Measurements from ENCODE around the gene CCNY.

CCNY gene

GRCh38 chr10:35362701-35363350 is 26.5 kb downstream of the CCNY start:
- peaks cover under 1 to 13% (median 5%) of the 10 kb centered on the region in 4 experiments for H3K4me1 ChIP-seq (ENCODE audit: control extremely low read depth in 1 of 4, control insufficient read depth in 4 of 4, insufficient read depth in 4 of 4, low read length in 3 of 4)
- H3K4me3 ChIP-seq (ENCODE audit: control insufficient read depth in 1 of 7, extremely low read depth in 1 of 7, insufficient read depth in 4 of 7, low read depth in 2 of 7, low read length in 6 of 7), result no peak overlapping the region
- no peak overlapping the region for H3K27ac ChIP-seq (ENCODE audit: insufficient read depth in 1 of 2, low read depth in 1 of 2, low read length in 2 of 2, poor library complexity in 1 of 2, severe bottlenecking in 2 of 2)
- H3K27me3 ChIP-seq (replicated peaks in 2 of 5; ENCODE audit: control insufficient read depth in 4 of 5, insufficient read depth in 5 of 5, low read length in 4 of 5), result no peaks in the 10 kb centered on the region
- CTCF ChIA-PET, result interaction anchor here (0.7 to 2.8 kb wide), 3 partner anchors 10 to 271 kb away, joined by 3 to 16 read pairs (median 4); no protein-coding TSS in a partner anchor
- POLR2A ChIA-PET, result no interaction called here
- H3K36me3 ChIP-seq (ENCODE audit: control insufficient read depth in 4 of 4, insufficient read depth in 4 of 4, low read length in 3 of 4), result peaks cover 0 to 3% (median 0%) of the 10 kb centered on the region in 4 experiments
- no peaks in the 10 kb centered on the region for H3K9me3 ChIP-seq (ENCODE audit: control extremely low read depth in 1 of 5, control insufficient read depth in 4 of 5, insufficient read depth in 2 of 5, low read depth in 1 of 5, low read length in 4 of 5)
- no peak for DNase-seq
- 98% methylated on average over 33 of the region's 41 CpGs for WGBS (ENCODE audit: insufficient coverage)

DNA sequence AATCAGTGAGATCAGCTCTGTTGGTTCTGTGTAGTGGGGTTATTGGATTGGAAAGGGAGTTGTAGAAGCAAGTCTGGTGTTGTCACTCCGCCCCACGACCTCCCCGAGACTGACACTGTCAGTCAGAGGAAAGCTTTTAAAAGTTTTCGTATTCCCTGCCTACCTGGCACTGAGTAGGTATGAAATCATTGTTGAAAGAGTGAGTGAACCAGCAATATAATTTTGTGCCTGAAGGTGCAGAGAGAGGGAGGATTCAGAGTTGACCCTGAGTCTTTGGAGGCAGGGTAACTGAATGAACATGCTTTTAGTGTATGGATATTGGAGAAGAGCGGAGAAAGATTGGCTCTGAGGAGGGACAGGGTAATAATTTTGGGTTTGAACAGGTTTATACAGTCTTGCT is 27.3 kb downstream of the CCNY start:
- POLR2A ChIA-PET, result no interaction called here
- Histone ChIP-seq H3K4me3 (ENCODE audit: control insufficient read depth in 1 of 7, extremely low read depth in 1 of 7, insufficient read depth in 4 of 7, low read depth in 2 of 7, low read length in 6 of 7) (no peak overlapping the region), H3K4me1 (ENCODE audit: control extremely low read depth in 1 of 4, control insufficient read depth in 4 of 4, insufficient read depth in 4 of 4, low read length in 3 of 4) (peaks cover 8 to 15% (median 12%) of the 10 kb centered on the region in 4 experiments), H3K27ac (ENCODE audit: insufficient read depth in 1 of 2, low read depth in 1 of 2, low read length in 2 of 2, poor library complexity in 1 of 2, severe bottlenecking in 2 of 2) (no peak overlapping the region), H3K9me3 (ENCODE audit: control extremely low read depth in 1 of 5, control insufficient read depth in 4 of 5, insufficient read depth in 2 of 5, low read depth in 1 of 5, low read length in 4 of 5) (no peaks in the 10 kb centered on the region), H3K36me3 (ENCODE audit: control insufficient read depth in 4 of 4, insufficient read depth in 4 of 4, low read length in 3 of 4) (peaks cover 0 to 3% (median 0%) of the 10 kb centered on the region in 4 experiments), H3K27me3 (replicated peaks in 2 of 5; ENCODE audit: control insufficient read depth in 4 of 5, insufficient read depth in 5 of 5, low read length in 4 of 5) (no peaks in the 10 kb centered on the region)
- 97% methylated on average over 5 of the region's 5 CpGs for WGBS (ENCODE audit: insufficient coverage)
- CTCF ChIA-PET, result interaction anchor here (0.9 to 2.8 kb wide), 4 partner anchors 8 to 18 kb away, joined by 4 to 16 read pairs (median 5); no protein-coding TSS in a partner anchor
- DNase-seq, result no peak

- peaks cover 13 to 25% (median 21%) of the 10 kb centered on the region in 4 experiments for H3K4me1 ChIP-seq (ENCODE audit: control extremely low read depth in 1 of 4, control insufficient read depth in 4 of 4, insufficient read depth in 4 of 4, low read length in 3 of 4)
- no peak overlapping the region for H3K4me3 ChIP-seq (ENCODE audit: control insufficient read depth in 1 of 7, extremely low read depth in 1 of 7, insufficient read depth in 4 of 7, low read depth in 2 of 7, low read length in 6 of 7)
- WGBS (ENCODE audit: insufficient coverage), result 100% methylated on average over 2 of the region's 2 CpGs
- no peaks in the 10 kb centered on the region for H3K9me3 ChIP-seq (ENCODE audit: control extremely low read depth in 1 of 5, control insufficient read depth in 4 of 5, insufficient read depth in 2 of 5, low read depth in 1 of 5, low read length in 4 of 5)
- POLR2A ChIA-PET, result no interaction called here
- no peak for DNase-seq
- H3K36me3 ChIP-seq (ENCODE audit: control insufficient read depth in 4 of 4, insufficient read depth in 4 of 4, low read length in 3 of 4), result peaks cover 0 to under 1% (median 0%) of the 10 kb centered on the region in 4 experiments
- no peak overlapping the region for H3K27ac ChIP-seq (ENCODE audit: insufficient read depth in 1 of 2, low read depth in 1 of 2, low read length in 2 of 2, poor library complexity in 1 of 2, severe bottlenecking in 2 of 2)
- no peaks in the 10 kb centered on the region for H3K27me3 ChIP-seq (replicated peaks in 2 of 5; ENCODE audit: control insufficient read depth in 4 of 5, insufficient read depth in 5 of 5, low read length in 4 of 5)
- CTCF ChIA-PET, result interaction anchor here (2.5 to 2.8 kb wide), 2 partner anchors 12 to 15 kb away, joined by 6 to 16 read pairs; no protein-coding TSS in a partner anchor
Observed at GRCh38 chr10:35364808-35365207, 28.5 kb downstream of the CCNY start.

DNA sequence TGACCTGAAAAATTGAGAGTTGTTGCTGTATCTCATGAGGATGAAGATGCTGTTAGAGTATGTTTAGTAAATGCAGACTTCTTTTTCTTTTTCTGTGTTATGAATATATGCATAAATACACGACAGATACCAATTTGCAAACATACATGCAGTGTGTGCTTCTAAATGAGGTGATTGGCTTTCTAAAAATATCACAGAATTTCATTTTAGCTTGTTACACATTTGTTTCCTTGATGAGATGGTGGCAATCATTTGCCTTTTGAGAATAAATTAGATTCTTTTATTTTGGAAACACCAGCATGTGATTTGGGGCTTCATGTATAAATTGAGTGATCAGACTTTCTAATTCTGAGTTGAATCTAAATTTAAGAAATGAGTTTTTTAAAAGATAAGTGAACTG is 29.7 kb downstream of the CCNY start:
- Histone ChIP-seq H3K4me3 (ENCODE audit: control insufficient read depth in 1 of 7, extremely low read depth in 1 of 7, insufficient read depth in 4 of 7, low read depth in 2 of 7, low read length in 6 of 7) (no peak overlapping the region), H3K36me3 (ENCODE audit: control insufficient read depth in 4 of 4, insufficient read depth in 4 of 4, low read length in 3 of 4) (no peaks in the 10 kb centered on the region), H3K27me3 (replicated peaks in 2 of 5; ENCODE audit: control insufficient read depth in 4 of 5, insufficient read depth in 5 of 5, low read length in 4 of 5) (no peaks in the 10 kb centered on the region), H3K27ac (ENCODE audit: insufficient read depth in 1 of 2, low read depth in 1 of 2, low read length in 2 of 2, poor library complexity in 1 of 2, severe bottlenecking in 2 of 2) (no peak overlapping the region), H3K9me3 (ENCODE audit: control extremely low read depth in 1 of 5, control insufficient read depth in 4 of 5, insufficient read depth in 2 of 5, low read depth in 1 of 5, low read length in 4 of 5) (no peaks in the 10 kb centered on the region), H3K4me1 (ENCODE audit: control extremely low read depth in 1 of 4, control insufficient read depth in 4 of 4, insufficient read depth in 4 of 4, low read length in 3 of 4) (peaks cover 13 to 28% (median 23%) of the 10 kb centered on the region in 4 experiments)
- no peak for DNase-seq
- ChIA-PET POLR2A (no interaction called here), CTCF (interaction anchor here (1.1 to 2.5 kb wide), 3 partner anchors 9 to 19 kb away, joined by 4 to 10 read pairs (median 6); no protein-coding TSS in a partner anchor)
- WGBS (ENCODE audit: insufficient coverage), result no CpG with 5 or more reads among the region's 1 CpG

DNA sequence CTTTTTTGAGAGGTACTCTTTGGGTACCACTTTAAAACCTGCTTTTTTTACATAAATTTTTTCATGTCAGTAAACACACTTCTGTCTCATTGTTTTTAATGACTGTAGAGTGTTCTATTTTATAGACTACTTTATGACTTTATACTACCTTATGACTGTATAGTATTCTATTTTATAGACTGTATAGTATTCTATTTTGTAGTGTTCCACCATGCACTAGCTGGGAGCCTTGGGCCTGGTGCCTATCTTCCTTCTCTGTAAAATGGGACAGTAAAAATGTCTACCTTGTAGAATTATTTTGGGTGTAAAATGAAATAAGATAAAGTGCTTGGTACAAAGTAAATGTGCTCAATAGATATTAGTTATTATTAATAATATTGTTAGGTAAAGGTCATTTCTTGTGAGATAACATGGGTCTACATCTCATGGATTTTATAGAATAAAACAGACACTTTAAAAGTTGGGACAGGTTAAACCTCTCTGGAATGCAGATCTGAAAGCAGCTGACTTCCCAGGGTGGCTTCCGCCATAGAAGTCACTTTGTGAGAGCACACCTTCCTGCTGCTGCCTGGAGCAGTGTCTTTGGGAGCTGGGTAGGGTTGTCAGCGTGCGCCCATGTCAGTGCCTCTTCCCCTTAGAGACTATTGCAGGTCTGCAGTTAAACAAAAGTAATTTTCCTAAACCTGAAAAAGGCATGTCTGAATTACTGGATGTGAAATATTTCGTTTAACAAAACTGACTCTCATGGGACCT is 31.0 kb downstream of the CCNY start:
- Histone ChIP-seq H3K27me3 (replicated peaks in 2 of 5; ENCODE audit: control insufficient read depth in 4 of 5, insufficient read depth in 5 of 5, low read length in 4 of 5) (no peaks in the 10 kb centered on the region), H3K4me1 (ENCODE audit: control extremely low read depth in 1 of 4, control insufficient read depth in 4 of 4, insufficient read depth in 4 of 4, low read length in 3 of 4) (peaks cover 23 to 41% (median 36%) of the 10 kb centered on the region in 4 experiments), H3K9me3 (ENCODE audit: control extremely low read depth in 1 of 5, control insufficient read depth in 4 of 5, insufficient read depth in 2 of 5, low read depth in 1 of 5, low read length in 4 of 5) (no peaks in the 10 kb centered on the region), H3K4me3 (ENCODE audit: control insufficient read depth in 1 of 7, extremely low read depth in 1 of 7, insufficient read depth in 4 of 7, low read depth in 2 of 7, low read length in 6 of 7) (no peak overlapping the region), H3K27ac (ENCODE audit: insufficient read depth in 1 of 2, low read depth in 1 of 2, low read length in 2 of 2, poor library complexity in 1 of 2, severe bottlenecking in 2 of 2) (no peak overlapping the region), H3K36me3 (ENCODE audit: control insufficient read depth in 4 of 4, insufficient read depth in 4 of 4, low read length in 3 of 4) (no peaks in the 10 kb centered on the region)
- CTCF ChIA-PET, result interaction anchor here (0.7 to 1.5 kb wide), 4 partner anchors 10 to 18 kb away, joined by 3 to 10 read pairs (median 4); no protein-coding TSS in a partner anchor
- WGBS (ENCODE audit: insufficient coverage), result 97% methylated on average over 3 of the region's 4 CpGs
- no peak for DNase-seq
- POLR2A ChIA-PET, result no interaction called here

DNA sequence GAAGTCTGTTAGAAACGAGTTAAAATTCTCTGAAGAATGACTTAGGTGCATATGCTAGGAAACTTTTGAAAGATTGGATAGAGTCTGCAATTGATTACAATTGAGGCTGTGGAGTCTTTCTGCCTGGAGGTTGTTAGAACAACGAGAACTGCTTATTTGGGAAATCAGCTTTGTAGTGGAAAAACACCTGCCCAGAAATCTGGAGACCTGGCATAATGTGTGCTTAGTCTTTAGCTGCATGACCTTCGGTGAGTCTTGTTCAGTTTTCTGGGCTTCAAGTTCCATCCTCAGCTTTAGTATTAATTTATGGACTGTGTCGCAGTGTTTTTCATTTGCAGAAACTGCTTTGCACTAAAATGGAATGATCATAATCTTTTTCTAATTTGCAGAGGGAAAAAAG is 31.7 kb downstream of the CCNY start:
- POLR2A ChIA-PET, result interaction anchor here (0.6 kb wide), 1 partner anchor 11 kb away, joined by 4 read pairs; no protein-coding TSS in a partner anchor
- Histone ChIP-seq H3K4me3 (ENCODE audit: control insufficient read depth in 1 of 7, extremely low read depth in 1 of 7, insufficient read depth in 4 of 7, low read depth in 2 of 7, low read length in 6 of 7) (no peak overlapping the region), H3K36me3 (ENCODE audit: control insufficient read depth in 4 of 4, insufficient read depth in 4 of 4, low read length in 3 of 4) (no peaks in the 10 kb centered on the region), H3K27ac (ENCODE audit: insufficient read depth in 1 of 2, low read depth in 1 of 2, low read length in 2 of 2, poor library complexity in 1 of 2, severe bottlenecking in 2 of 2) (no peak overlapping the region), H3K9me3 (ENCODE audit: control extremely low read depth in 1 of 5, control insufficient read depth in 4 of 5, insufficient read depth in 2 of 5, low read depth in 1 of 5, low read length in 4 of 5) (no peaks in the 10 kb centered on the region), H3K27me3 (replicated peaks in 2 of 5; ENCODE audit: control insufficient read depth in 4 of 5, insufficient read depth in 5 of 5, low read length in 4 of 5) (no peaks in the 10 kb centered on the region), H3K4me1 (ENCODE audit: control extremely low read depth in 1 of 4, control insufficient read depth in 4 of 4, insufficient read depth in 4 of 4, low read length in 3 of 4) (peaks cover 26 to 48% (median 43%) of the 10 kb centered on the region in 4 experiments)
- DNase-seq, result no peak
- CTCF ChIA-PET, result interaction anchor here (1.1 kb wide), 1 partner anchor 18 kb away, joined by 4 read pairs; no protein-coding TSS in a partner anchor
- WGBS (ENCODE audit: insufficient coverage), result 87% methylated on average over 4 of the region's 4 CpGs

All from common myeloid progenitor, CD34-positive (primary cell).